IMR-90 (cell line): ENCODE data around the gene ETS1. TPM values are rescaled to one million over a fixed set of nuclear protein-coding genes. Genes with fewer than 3 reads are reported as not detected.

Source experiments
- ATAC-seq: fragments of 200-7000 bp; cut with Tn5 transposase; 2 replicates; pipeline ENCODE4 v1.9.1; 2020; ENCODE audit warnings: low read depth, mild to moderate bottlenecking, moderate library complexity
- BruUV-seq: library from RNA; stranded (reverse); fragments of 400-500 nt; replicated peaks from 2 replicates; lab custom pipeline; 2021; lab: Mats Ljungman, UMichigan
- CTCF ChIA-PET: fragments of 300-600 bp; formaldehyde crosslinking; extraction: SDS; loops from one replicate; lab custom pipeline; 2021; ENCODE audit warnings: antibody characterized with exemption; lab: Yijun Ruan, JAX
- POLR2A ChIA-PET: fragments of 300-600 bp; sonication (Branson Sonifier 250); formaldehyde crosslinking; loops from one replicate; lab custom pipeline; 2022; ENCODE audit warnings: antibody characterized with exemption; ENCODE audit not compliant: unreplicated experiment; lab: Charles Lee
- DNase-seq: peaks from one replicate; pipeline ENCODE4 v3.0.0; 2013
- H2AFZ ChIP-seq: replicated peaks from 2 replicates; pipeline ENCODE3; 2013; ENCODE audit warnings: low read length, mild to moderate bottlenecking; ENCODE audit not compliant: poor library complexity
- H2AK5ac ChIP-seq: 2 replicates; pipeline ENCODE4 v1.6.1; 2013; ENCODE audit warnings: low read depth, low read length, inconsistent platforms
- H2AK9ac ChIP-seq: replicated peaks from 2 replicates; pipeline ENCODE3; 2013; ENCODE audit warnings: mild to moderate bottlenecking, low read depth, low read length, moderate library complexity; ENCODE audit not compliant: poor library complexity
- H2BK120ac ChIP-seq: 2 replicates; pipeline ENCODE4 v1.6.1; 2013; ENCODE audit warnings: low read depth, low read length, inconsistent platforms
- H2BK15ac ChIP-seq: 3 replicates; pipeline ENCODE4 v1.6.1; 2013; ENCODE audit warnings: low read depth, low read length, inconsistent platforms
- H2BK20ac ChIP-seq: 2 replicates; pipeline ENCODE4 v1.6.1; 2013; ENCODE audit warnings: low read depth, mild to moderate bottlenecking, inconsistent platforms, low read length, moderate library complexity
- H2BK5ac ChIP-seq: 2 replicates; pipeline ENCODE4 v1.6.1; 2013; ENCODE audit warnings: mild to moderate bottlenecking, low read depth, low read length, inconsistent platforms; ENCODE audit not compliant: poor library complexity, severe bottlenecking
- H3K14ac ChIP-seq: replicated peaks from 2 replicates; pipeline ENCODE4 v1.6.1; 2013; ENCODE audit warnings: low read depth, low read length, inconsistent platforms
- H3K18ac ChIP-seq: 2 replicates; pipeline ENCODE4 v1.6.1; 2013; ENCODE audit warnings: low read depth, low read length, control low read depth
- H3K23ac ChIP-seq: 2 replicates; pipeline ENCODE4 v1.6.1; 2013; ENCODE audit warnings: low read depth, low read length, inconsistent platforms
- H3K27ac ChIP-seq: 2 replicates; pipeline ENCODE4 v1.5.1; 2013; ENCODE audit warnings: mild to moderate bottlenecking, control low read depth, low read length; ENCODE audit not compliant: insufficient read depth
- H3K27me3 ChIP-seq: 2 replicates; pipeline ENCODE4 v1.6.1; 2013; ENCODE audit warnings: low read length; ENCODE audit not compliant: control insufficient read depth, insufficient read depth
- H3K36me3 ChIP-seq: 2 replicates; pipeline ENCODE4 v1.6.1; 2013; ENCODE audit warnings: low read length, mixed read lengths; ENCODE audit not compliant: control insufficient read depth, insufficient read depth
- H3K4ac ChIP-seq: 2 replicates; pipeline ENCODE4 v1.6.1; 2013; ENCODE audit warnings: low read depth, low read length, inconsistent platforms
- H3K4me1 ChIP-seq: 2 replicates; pipeline ENCODE4 v1.6.1; 2013; ENCODE audit warnings: low read length, mixed read lengths; ENCODE audit not compliant: control insufficient read depth, insufficient read depth
- H3K4me2 ChIP-seq: 2 replicates; pipeline ENCODE4 v1.6.1; 2013; ENCODE audit warnings: low read depth, mild to moderate bottlenecking, control low read depth, low read length, moderate library complexity
- H3K4me3 ChIP-seq: 2 replicates; pipeline ENCODE4 v1.5.1; 2013; ENCODE audit warnings: low read depth, mild to moderate bottlenecking, control low read depth, low read length, moderate library complexity; ENCODE audit not compliant: insufficient read depth
- H3K56ac ChIP-seq: 2 replicates; pipeline ENCODE4 v1.6.1; 2013; ENCODE audit warnings: low read length, inconsistent platforms; ENCODE audit not compliant: insufficient read depth; ENCODE audit errors: extremely low read depth
- H3K79me1 ChIP-seq, 2 experiments: 2 replicates each; pipeline ENCODE4 v1.6.1; 2013; ENCODE audit warnings: low read length in 2 of 2, inconsistent platforms in 1 of 2, low read depth in 1 of 2
- H3K9ac ChIP-seq: 2 replicates; pipeline ENCODE4 v1.6.1; 2013; ENCODE audit warnings: low read depth, low read length, control low read depth
- H3K9me1 ChIP-seq: 2 replicates; pipeline ENCODE4 v1.6.1; 2013; ENCODE audit warnings: low read length, inconsistent platforms; ENCODE audit not compliant: insufficient read depth
- H3K9me3 ChIP-seq: 2 replicates; pipeline ENCODE4 v1.6.1; 2013; ENCODE audit warnings: low read length; ENCODE audit not compliant: control insufficient read depth, insufficient read depth
- H4K20me1 ChIP-seq: 2 replicates; pipeline ENCODE4 v1.6.1; 2013; ENCODE audit warnings: low read length, inconsistent platforms; ENCODE audit not compliant: insufficient read depth
- H4K5ac ChIP-seq: 2 replicates; pipeline ENCODE4 v1.6.1; 2013; ENCODE audit warnings: mild to moderate bottlenecking, low read depth, low read length, control low read depth
- H4K8ac ChIP-seq, 2 experiments: 2 replicates each; pipeline ENCODE4 v1.6.1; 2013; ENCODE audit warnings: low read depth in 2 of 2, low read length in 2 of 2, control low read depth in 1 of 2, inconsistent platforms in 1 of 2
- H4K91ac ChIP-seq: 2 replicates; pipeline ENCODE4 v1.6.1; 2013; ENCODE audit warnings: low read depth, low read length, inconsistent platforms; ENCODE audit not compliant: insufficient read depth
- BHLHE40 ChIP-seq: fragments of 150-350 bp; IDR thresholded peaks from 2 replicates; pipeline ENCODE4 v1.6.1; 2016; ENCODE audit warnings: mild to moderate bottlenecking, low read depth, low read length
- POLR2A ChIP-seq: IDR thresholded peaks from 2 replicates; pipeline ENCODE4 v1.6.1; 2012; ENCODE audit warnings: mild to moderate bottlenecking, low read depth, low read length
- WGBS, 2 experiments: methylation state at CpG; one replicate each; pipeline versions ENCODE4 v1.1.5 to v1.1.7; 2013; ENCODE audit warnings: missing lambda C conversion rate in 2 of 2; ENCODE audit not compliant: insufficient read length in 1 of 2; ENCODE audit errors: extremely low coverage in 2 of 2; 5-methylcytosine and 5-hydroxymethylcytosine counted together
- dilution Hi-C: fragments of 300-500 bp; cut with HindIII; formaldehyde crosslinking; loops from one replicate; pipeline ENCODE4 v1.14.3; 2018; ENCODE audit warnings: low sequenced_read_pairs; ENCODE audit not compliant: unreplicated experiment
- in situ Hi-C: fragments of 300-500 bp; cut with MboI; formaldehyde crosslinking; loops from 3 replicates; pipeline ENCODE4 v1.14.3; 2019; ENCODE audit warnings: low sequenced_read_pairs, inconsistent platforms, mixed read lengths
- intact Hi-C: fragments of 100-400 bp; cut with micrococcal nuclease; formaldehyde crosslinking; loops from 2 replicates; pipeline ENCODE4 v1.10.0; 2022
- polyA plus RNA-seq, 3 experiments: library from polyadenylated mRNA; depleted of rRNA; stranded (reverse); fragments of >200 nt; gene quantifications; 2 replicates each; pipeline ENCODE4 v1.2.3, GENCODE V29; 2012; ENCODE audit warnings: low replicate concordance in 1 of 3
- total RNA-seq: library from RNA; depleted of rRNA; stranded (reverse); fragments of >200 nt; gene quantifications from 2 replicates; pipeline ENCODE4 v1.2.3, GENCODE V29; 2012

Gene ETS1
- total and polyA plus RNA-seq, 2 of the 4 experiments (the other 2 are of a cell fraction): 41.2 to 56.3 TPM

DNA sequence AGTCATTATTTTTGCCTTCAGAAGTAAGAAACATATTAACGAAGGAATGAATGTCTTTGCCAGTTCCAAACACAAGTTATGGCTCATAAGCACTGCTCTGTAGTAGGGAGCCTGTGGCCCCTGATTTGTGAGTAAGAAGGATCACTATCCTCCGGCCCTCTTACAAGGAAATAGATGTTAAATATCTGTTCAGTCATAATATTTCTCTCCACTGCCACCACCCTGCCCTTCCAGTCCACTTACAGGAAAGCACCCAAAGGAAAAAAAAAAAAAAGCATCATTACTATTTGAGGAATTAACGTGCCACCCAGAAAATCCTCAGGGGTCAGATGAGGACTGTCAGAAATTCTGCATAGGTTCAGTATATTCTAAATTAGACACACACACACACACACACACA lies 123.4 kb downstream of the ETS1 start:
- H3K9ac ChIP-seq: no peak overlapping the region; the same call in 1 of the 2 replicates
- H2BK20ac ChIP-seq: no peak overlapping the region
- DNase-seq (peak; percentile 43), ATAC-seq (no peak)
- H3K4ac ChIP-seq: peak overlapping the region; percentile 38; the same call in 1 of the 2 replicates
- no peaks in the 10 kb centered on the region for H3K27me3 ChIP-seq
- no peak overlapping the region for H2AK9ac ChIP-seq
- TF ChIP-seq BHLHE40: no peak
- TF ChIP-seq POLR2A: peak; percentile 19; the same call in 1 of the 2 replicates
- no peak overlapping the region for H4K91ac ChIP-seq
- H3K4me3 ChIP-seq: no peak overlapping the region
- no peak overlapping the region for H4K5ac ChIP-seq
- H3K4me1 ChIP-seq: peaks cover 21% of the 10 kb centered on the region
- BruUV-seq: no TSS peak
- ChIA-PET CTCF (no interaction called here), POLR2A (no interaction called here)
- H3K79me1 ChIP-seq: peaks cover 60 to 90% of the 10 kb centered on the region in 2 experiments
- no peak overlapping the region for H3K18ac ChIP-seq
- H3K27ac ChIP-seq: no peak overlapping the region
- H2BK5ac ChIP-seq: peak overlapping the region; percentile 57
- H3K23ac ChIP-seq: peak overlapping the region; percentile 13; the same call in 1 of the 2 replicates
- H3K56ac ChIP-seq: no peak overlapping the region
- H3K4me2 ChIP-seq: no peak overlapping the region
- intact Hi-C loops (loop anchor here (1.0 to 2.0 kb wide), 2 partner anchors 57 to 166 kb away; no protein-coding TSS in a partner anchor), in situ Hi-C loops (no loop called here), dilution Hi-C loops (no loop called here)
- H3K36me3 ChIP-seq: peaks cover 28% of the 10 kb centered on the region
- WGBS, 2 experiments: no CpG with 5 or more reads among the region's 3 CpGs
- H2BK15ac ChIP-seq: peak overlapping the region; percentile 9; the same call in 1 of the 3 replicates
- peaks cover 23% of the 10 kb centered on the region for H4K20me1 ChIP-seq
- H3K14ac ChIP-seq: peak overlapping the region; percentile 30; the same call in 1 of the 2 replicates
- H3K9me1 ChIP-seq: peaks cover 26% of the 10 kb centered on the region
- H2BK120ac ChIP-seq: peak overlapping the region; percentile 35; the same call in 1 of the 2 replicates
- H4K8ac ChIP-seq: no peak overlapping the region
- H2AFZ ChIP-seq: no peak overlapping the region
- H2AK5ac ChIP-seq: peak overlapping the region; percentile 29; the same call in 1 of the 2 replicates
- no peaks in the 10 kb centered on the region for H3K9me3 ChIP-seq
